Skeletal muscle tissue (tissue), 4 donors: ENCODE data around the gene ZNF546. TPM values are rescaled to one million over a fixed set of nuclear protein-coding genes. Genes with fewer than 3 reads are reported as not detected.
"Not testable (repeated sequence)": the region's sequence is repeated elsewhere in the genome, so short reads cannot be mapped to it uniquely, and the experiment has no call there.

Experiments
- H3K27ac ChIP-seq: one replicate; pipeline ENCODE4 v1.7.0; 2013; ENCODE audit warnings: mild to moderate bottlenecking, low read depth, low read length, inconsistent platforms
- H3K27me3 ChIP-seq, 3 donors: one replicate each; pipeline ENCODE4 v1.7.0; 2013; ENCODE audit warnings: low read length in 3 of 3; ENCODE audit not compliant: control insufficient read depth in 3 of 3, insufficient read depth in 3 of 3
- H3K36me3 ChIP-seq, 3 donors: one replicate each; pipeline ENCODE4 v1.7.0; 2013; ENCODE audit warnings: low read length in 3 of 3; ENCODE audit not compliant: control insufficient read depth in 3 of 3, insufficient read depth in 3 of 3
- H3K4me1 ChIP-seq, 3 donors: one replicate each; pipeline ENCODE4 v1.7.0; 2013; ENCODE audit warnings: low read length in 3 of 3, mild to moderate bottlenecking in 3 of 3; ENCODE audit not compliant: control insufficient read depth in 3 of 3, insufficient read depth in 3 of 3
- H3K4me3 ChIP-seq, 3 donors: one replicate each; pipeline ENCODE4 v1.7.0; 2013; ENCODE audit warnings: low read length in 3 of 3
- H3K9ac ChIP-seq, 3 donors: one replicate each; pipeline ENCODE4 v1.7.0; 2013; ENCODE audit warnings: low read length in 3 of 3, mild to moderate bottlenecking in 3 of 3, moderate library complexity in 2 of 3, low read depth in 1 of 3
- H3K9me3 ChIP-seq, 3 donors: one replicate each; pipeline ENCODE4 v1.7.0; 2013; ENCODE audit warnings: low read length in 3 of 3; ENCODE audit not compliant: control insufficient read depth in 3 of 3
- total RNA-seq: library from RNA; depleted of rRNA; stranded (reverse); fragments of >200 nt; gene quantifications from one replicate; pipeline ENCODE4 v1.2.3, GENCODE V29; 2014
- donor health status: Osteomylitis.

Gene ZNF546
- total RNA-seq, 1 donor from 2014 or later = 7.3 TPM

DNA sequence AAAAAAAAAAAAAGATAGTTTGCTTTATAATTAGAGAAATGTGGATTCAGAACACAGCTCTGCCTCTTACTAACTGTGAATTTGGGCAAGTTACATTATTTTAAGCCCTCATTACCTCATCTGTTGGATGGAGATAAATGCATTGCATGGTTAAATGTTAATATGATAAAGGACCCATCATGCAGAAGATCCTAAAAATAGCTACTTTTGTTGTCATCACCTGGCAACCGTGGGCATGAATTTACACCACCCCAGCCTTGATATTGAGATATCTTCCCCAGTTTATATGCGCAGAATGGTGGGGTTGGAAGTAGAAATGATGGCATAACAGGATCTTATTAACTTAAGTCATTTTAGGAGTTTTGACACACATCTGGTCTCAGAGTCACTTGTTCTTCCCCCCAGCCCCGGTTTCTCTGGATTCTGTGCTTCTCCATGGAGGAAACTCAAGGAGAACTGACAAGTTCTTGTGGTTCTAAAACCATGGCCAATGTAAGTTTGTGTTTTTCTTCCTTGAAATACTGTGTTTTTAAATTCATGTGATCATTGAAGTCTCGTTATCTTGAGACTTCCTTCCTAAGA is 8.9 kb downstream of the ZNF546 start:
- Histone ChIP-seq H3K27ac (no peak overlapping the region), H3K9me3 (no peaks in the 10 kb centered on the region), H3K4me3 (no peak overlapping the region), H3K4me1 (peaks cover 0 to 3% (median 0%) of the 10 kb centered on the region in 3 donors), H3K36me3 (peaks cover 23 to 45% (median 39%) of the 10 kb centered on the region in 3 donors), H3K9ac (no peak overlapping the region), H3K27me3 (no peaks in the 10 kb centered on the region)

GRCh38 chr19:40006273-40006691 is 9.4 kb downstream of the ZNF546 start:
- Histone ChIP-seq H3K9ac (no peak overlapping the region), H3K27me3 (no peaks in the 10 kb centered on the region), H3K27ac (no peak overlapping the region)

DNA sequence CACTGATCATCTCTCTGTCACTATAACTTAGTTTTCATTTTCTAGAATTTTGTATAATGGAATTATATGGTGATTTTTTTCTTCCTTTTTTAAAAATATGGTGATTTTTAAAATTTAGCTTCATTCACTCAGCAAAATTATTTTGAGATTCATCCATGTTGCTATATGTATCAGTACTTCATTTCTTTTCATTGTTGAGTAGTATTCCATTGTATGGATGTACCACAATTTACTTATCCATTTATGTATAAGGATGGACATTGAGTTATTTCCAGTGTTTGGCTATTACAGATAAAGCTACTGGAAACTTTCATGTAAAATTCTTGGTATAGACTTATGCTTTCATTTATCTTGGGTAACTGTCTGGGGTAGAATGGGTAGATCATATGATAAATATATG is 12.8 kb downstream of the ZNF546 start:
- peaks cover 0 to 12% (median 11%) of the 10 kb centered on the region in 3 donors for H3K9me3 ChIP-seq
- peaks cover 38 to 67% (median 58%) of the 10 kb centered on the region in 3 donors for H3K36me3 ChIP-seq
- H3K27me3 ChIP-seq = no peaks in the 10 kb centered on the region
- no peak overlapping the region for H3K27ac ChIP-seq
- no peak overlapping the region for H3K9ac ChIP-seq
- peaks cover 0 to 3% (median 0%) of the 10 kb centered on the region in 3 donors for H3K4me1 ChIP-seq
- H3K4me3 ChIP-seq = no peak overlapping the region

More at GRCh38 chr19:40006273-40006691, 9.4 kb downstream of the ZNF546 start:
- Histone ChIP-seq H3K9me3 (no peaks in the 10 kb centered on the region), H3K36me3 (peaks cover 23 to 41% (median 41%) of the 10 kb centered on the region in 3 donors), H3K4me3 (no peak overlapping the region), H3K4me1 (peaks cover 0 to 3% (median 0%) of the 10 kb centered on the region in 3 donors)

- Histone ChIP-seq H3K9ac (no peak overlapping the region), H3K36me3 (peaks cover 23 to 44% (median 38%) of the 10 kb centered on the region in 3 donors), H3K27me3 (no peaks in the 10 kb centered on the region), H3K4me1 (no peaks in the 10 kb centered on the region), H3K9me3 (peaks cover 7 to 25% (median 19%) of the 10 kb centered on the region in 3 donors), H3K27ac (no peak overlapping the region), H3K4me3 (peak overlapping the region in 1 of 3 donors; percentile 33)
These were observed 17.1 kb downstream of the ZNF546 start for GRCh38 chr19:40013991-40014390.

GRCh38 chr19:40023969-40024368 is 27.1 kb downstream of the ZNF546 start:
- no peak overlapping the region for H3K9ac ChIP-seq
- no peaks in the 10 kb centered on the region for H3K36me3 ChIP-seq
- no peak overlapping the region for H3K27ac ChIP-seq
- peaks cover 16 to 42% (median 17%) of the 10 kb centered on the region in 3 donors for H3K9me3 ChIP-seq
- H3K4me3 ChIP-seq = peak overlapping the region in 1 of 3 donors; percentile 26
- H3K4me1 ChIP-seq = no peaks in the 10 kb centered on the region
- no peaks in the 10 kb centered on the region for H3K27me3 ChIP-seq

GRCh38 chr19:40025938-40026596 is 29.2 kb downstream of the ZNF546 start:
- no peak overlapping the region for H3K9ac ChIP-seq
- H3K27me3 ChIP-seq = no peaks in the 10 kb centered on the region
- no peaks in the 10 kb centered on the region for H3K36me3 ChIP-seq
- H3K4me1 ChIP-seq = no peaks in the 10 kb centered on the region
- no peak overlapping the region for H3K4me3 ChIP-seq
- H3K9me3 ChIP-seq = peaks cover 19 to 42% (median 22%) of the 10 kb centered on the region in 3 donors
- no peak overlapping the region for H3K27ac ChIP-seq

DNA sequence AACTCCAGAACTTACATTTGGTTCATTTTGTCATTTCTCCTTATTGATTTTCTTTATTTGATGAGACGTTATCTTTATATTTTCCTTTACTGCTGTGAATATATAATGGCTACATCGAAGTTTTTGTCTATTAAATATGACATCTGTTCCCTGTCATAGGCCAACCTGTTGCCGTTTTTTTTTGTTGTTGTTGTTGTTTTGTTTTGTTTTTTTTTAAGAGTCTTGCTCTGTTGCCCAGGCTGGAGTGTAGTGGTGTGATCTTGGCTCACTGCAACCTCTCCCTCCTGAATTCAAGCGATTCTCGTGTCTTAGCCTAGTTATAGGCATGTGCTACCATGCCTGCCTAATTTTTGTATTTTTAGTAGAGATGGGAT is 29.7 kb downstream of the ZNF546 start:
- Histone ChIP-seq H3K27ac (no peak overlapping the region), H3K9ac (no peak overlapping the region), H3K36me3 (no peaks in the 10 kb centered on the region), H3K4me3 (no peak overlapping the region), H3K27me3 (no peaks in the 10 kb centered on the region), H3K9me3 (peaks cover 20 to 42% (median 23%) of the 10 kb centered on the region in 3 donors), H3K4me1 (no peaks in the 10 kb centered on the region)

GRCh38 chr19:40033989-40034560 is 37.2 kb downstream of the ZNF546 start:
- Histone ChIP-seq H3K36me3 (peaks cover 2 to 22% (median 7%) of the 10 kb centered on the region in 3 donors), H3K27me3 (no peaks in the 10 kb centered on the region), H3K4me1 (no peaks in the 10 kb centered on the region), H3K27ac (no peak overlapping the region), H3K4me3 (no peak overlapping the region), H3K9ac (no peak overlapping the region), H3K9me3 (peaks cover 30 to 45% (median 30%) of the 10 kb centered on the region in 3 donors)

DNA sequence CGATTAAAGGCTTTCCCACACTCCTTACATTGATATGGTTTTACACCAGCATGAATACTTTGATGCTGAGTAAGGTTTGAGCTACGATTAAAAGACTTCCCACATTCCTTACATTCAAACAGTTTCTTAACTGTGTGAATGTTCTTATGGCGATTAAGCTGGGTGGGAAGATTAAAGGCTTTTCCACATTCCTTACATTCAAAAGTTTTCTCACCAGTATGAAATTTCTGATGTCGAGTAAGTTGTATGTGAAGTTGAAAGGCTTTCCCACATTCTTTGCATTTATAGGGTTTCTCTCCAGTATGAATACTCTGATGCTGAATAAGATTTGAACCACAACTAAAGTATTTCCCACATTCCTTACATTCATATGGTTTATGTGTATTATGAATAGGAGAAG is 39.1 kb downstream of the ZNF546 start:
- H3K27ac ChIP-seq = no peak overlapping the region
- no peaks in the 10 kb centered on the region for H3K27me3 ChIP-seq
- no peak overlapping the region for H3K9ac ChIP-seq
- peaks cover 2 to 22% (median 7%) of the 10 kb centered on the region in 3 donors for H3K36me3 ChIP-seq
- peaks cover 26 to 41% (median 27%) of the 10 kb centered on the region in 3 donors for H3K9me3 ChIP-seq
- H3K4me1 ChIP-seq = no peaks in the 10 kb centered on the region
- H3K4me3 ChIP-seq = no peak overlapping the region

GRCh38 chr19:40038047-40038446 is 41.2 kb downstream of the ZNF546 start:
- not testable (repeated sequence) for H3K4me1 ChIP-seq, H3K27me3 ChIP-seq, H3K4me3 ChIP-seq, H3K27ac ChIP-seq, H3K9ac ChIP-seq
- Histone ChIP-seq H3K36me3 (peaks cover 2 to 22% (median 7%) of the 10 kb centered on the region in 3 donors), H3K9me3 (peaks cover 22 to 36% (median 23%) of the 10 kb centered on the region in 3 donors)
